Middle frontal gyrus (tissue), 1 donor: ENCODE data around the gene DCAF12.

ENCODE experiments used
- DNase-seq: peaks from one replicate; pipeline ENCODE4 v3.0.0-alpha.2; 2015; ENCODE audit warnings: low spot score; ENCODE audit errors: extremely low spot score

The DCAF12 gene

DNA sequence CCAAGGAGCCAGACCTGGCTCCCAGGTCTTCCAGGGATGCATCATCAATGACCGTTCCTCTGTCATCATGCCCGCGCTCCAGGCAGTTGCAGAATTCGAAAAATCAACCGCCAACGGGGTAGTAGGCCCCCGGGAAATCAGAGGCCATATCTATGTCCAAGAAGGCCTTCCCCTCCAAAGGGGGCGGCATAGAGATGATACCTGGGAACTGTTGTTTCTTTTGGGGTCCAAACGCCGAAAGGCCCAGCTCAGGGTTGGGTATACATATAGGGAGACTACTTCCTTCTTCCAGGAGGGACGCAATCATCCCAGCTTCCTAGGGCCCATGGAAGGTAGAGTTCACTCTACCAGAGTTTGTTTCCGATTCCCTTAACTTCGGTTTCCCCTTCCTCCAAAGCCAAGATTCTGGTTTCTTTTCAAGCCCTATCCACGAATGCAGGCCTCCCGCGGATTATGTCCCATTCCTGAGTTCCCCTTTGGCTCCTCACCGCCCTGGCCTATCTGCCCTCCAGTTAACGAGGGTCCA, 754 bp downstream of the DCAF12 start:
- no peak for DNase-seq

DNA sequence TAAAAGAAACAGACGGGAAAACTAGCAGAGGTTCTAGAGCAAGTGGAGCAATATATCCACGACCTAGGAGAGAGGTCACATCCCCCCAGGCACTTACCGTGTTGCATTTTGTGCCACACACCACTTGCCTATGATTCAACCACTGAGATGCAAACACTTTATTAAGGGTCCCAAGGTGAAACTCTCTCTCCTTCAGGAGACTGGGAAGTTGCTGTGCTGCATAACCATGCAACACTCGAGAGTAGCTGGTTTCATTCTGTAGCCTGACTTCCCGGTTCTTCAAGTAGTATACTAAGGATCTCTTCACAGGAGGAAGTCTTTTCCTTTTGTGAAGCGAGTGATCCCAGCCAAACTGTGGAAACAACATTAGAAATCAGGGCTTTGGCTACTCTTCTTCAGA, 1.6 kb downstream of the DCAF12 start:
- DNase-seq: no peak

DNA sequence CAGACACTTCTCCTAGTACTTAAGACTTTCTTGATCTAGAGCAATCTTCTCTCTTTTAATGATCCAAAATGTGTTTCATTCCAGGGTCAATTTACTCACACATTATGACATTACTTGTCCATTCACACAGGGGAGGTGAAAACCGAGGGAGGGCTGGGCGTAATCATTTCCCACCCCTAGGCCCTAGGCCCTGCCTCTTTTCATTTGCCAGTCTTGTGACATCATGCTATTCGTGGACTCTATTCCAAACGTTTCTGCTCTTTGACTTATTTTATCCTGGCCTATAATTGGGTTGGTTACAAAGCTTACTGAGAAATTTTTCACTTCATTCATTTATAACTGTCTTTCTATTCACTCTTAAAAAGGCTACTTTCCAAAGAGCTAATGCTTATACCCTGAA, 2.4 kb downstream of the DCAF12 start:
- no peak for DNase-seq

GRCh38 chr9:34123682-34124081, 2.8 kb downstream of the DCAF12 start:
- no peak for DNase-seq

DNA sequence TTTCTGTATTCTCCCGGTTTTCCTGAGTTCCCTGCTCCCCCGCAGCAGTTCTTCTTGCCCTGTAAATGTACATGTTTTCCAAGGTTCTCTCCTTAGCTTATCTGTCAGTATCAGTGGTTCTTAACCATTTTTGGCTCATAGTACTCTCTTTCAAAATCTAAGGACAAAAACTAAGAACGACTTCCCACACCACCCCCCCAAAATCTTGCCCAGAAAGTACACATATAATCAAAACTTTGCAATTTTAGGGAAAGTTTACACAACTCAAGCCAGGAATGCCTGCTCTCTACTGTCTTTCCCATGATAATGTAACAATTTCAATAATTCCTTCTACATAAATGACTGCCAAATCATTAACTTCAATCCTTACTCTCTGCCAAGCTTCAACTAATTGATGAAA, 4.5 kb downstream of the DCAF12 start:
- no peak for DNase-seq

DNA sequence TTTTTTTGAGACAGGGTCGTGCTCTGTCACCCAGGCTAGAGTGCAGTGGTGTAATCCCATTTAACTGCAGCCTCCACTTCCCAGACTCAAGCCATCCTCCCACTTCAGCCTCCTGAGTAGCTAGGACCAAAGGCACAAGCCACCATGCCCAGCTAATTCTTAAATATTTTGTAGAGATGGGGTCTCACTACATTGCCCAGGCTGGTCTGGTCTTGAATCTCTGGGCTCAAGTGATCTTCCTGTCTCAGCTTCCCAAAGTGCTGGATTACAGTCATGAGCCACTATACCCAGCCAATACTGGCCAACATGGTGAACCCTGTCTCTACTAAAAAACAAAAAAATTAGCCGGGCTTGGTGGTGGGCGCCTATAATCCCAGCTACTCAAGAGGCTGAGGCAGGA, 6.8 kb downstream of the DCAF12 start:
- DNase-seq: no peak

DNA sequence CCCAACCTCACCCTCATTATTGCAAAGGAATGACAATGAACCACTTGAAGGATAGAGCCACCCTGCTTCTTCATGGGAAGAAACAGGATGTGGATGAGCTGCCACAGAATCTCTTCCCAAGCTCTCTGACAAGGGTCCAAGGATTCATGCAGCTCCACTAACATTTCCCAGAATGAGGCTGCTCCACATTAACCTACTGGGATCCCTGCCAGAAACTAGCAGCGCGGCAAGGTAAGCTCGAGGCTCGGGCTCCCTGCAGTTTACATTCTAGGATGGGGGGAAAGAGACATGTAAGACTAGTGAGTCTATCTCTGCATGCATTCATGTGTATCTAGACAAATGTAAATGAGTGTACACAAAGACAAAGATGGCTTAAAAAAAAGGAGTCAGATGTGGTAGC, 12.1 kb downstream of the DCAF12 start:
- no peak for DNase-seq

- DNase-seq: no peak
Measured at GRCh38 chr9:34106110-34106509, 20.4 kb downstream of the DCAF12 start.

DNA sequence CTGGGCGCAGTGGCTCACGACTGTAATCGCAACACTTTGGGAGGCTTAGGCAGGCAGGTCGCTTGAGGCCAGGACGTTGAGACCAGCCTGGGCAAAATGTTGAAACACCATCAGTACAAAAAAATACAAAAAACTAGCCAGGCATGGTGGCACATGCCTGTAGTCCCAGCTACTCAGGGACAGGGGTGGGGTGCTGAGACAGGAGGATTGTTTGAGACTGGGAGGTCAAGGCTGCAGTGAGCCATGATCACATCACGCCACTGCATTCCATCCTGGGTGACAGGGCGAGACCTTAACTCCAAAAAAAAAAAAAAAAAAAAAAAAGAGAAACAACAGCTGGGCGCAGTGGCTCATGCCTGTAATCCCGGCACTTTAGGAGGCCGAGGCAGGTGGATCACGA, 23.7 kb downstream of the DCAF12 start:
- no peak for DNase-seq

DNA sequence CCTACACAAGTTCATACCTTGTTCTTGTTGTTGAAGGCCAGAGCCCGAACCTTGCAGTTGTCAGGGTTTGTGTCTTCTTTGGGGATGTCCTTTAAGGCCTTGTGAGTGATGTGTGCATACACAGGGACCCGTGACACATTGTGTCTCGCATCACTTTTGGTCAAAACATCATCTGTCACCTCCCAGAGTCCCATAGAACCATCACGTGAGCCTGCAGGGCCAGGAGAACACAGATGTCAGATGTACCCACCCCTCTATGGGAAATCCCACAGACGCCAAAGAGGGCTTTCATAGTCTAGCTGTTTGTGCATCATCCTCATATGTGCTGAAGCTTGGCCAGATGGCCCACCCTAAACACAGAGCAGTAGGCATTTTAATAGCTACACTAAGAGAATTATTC, 28.2 kb downstream of the DCAF12 start:
- DNase-seq: no peak

DNA sequence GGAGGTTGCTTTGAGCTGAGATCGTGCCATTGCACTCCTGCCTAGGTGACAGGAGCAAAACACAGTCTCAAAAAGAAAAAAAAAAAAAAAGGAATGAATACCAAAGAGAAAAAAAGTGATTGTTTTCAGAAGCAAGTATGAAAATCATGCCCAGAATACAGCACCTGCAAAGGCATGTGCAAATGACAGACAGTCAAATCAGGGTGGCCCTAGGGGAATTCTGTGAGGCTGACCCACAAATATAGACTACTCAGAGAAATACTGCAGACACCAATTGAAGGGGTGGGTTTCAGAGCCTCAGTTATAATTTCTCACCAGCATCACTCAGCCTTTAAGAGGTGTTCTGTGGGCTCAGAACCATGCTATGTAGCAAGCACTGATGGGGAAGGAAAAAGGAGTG, 28.6 kb downstream of the DCAF12 start:
- no peak for DNase-seq

GRCh38 chr9:34096751-34097150, 29.7 kb downstream of the DCAF12 start:
- no peak for DNase-seq

- DNase-seq: no peak
Measured at GRCh38 chr9:34093578-34093977, 32.9 kb downstream of the DCAF12 start.

- DNase-seq: no peak
Measured at GRCh38 chr9:34089311-34089710, 37.2 kb downstream of the DCAF12 start.

DNA sequence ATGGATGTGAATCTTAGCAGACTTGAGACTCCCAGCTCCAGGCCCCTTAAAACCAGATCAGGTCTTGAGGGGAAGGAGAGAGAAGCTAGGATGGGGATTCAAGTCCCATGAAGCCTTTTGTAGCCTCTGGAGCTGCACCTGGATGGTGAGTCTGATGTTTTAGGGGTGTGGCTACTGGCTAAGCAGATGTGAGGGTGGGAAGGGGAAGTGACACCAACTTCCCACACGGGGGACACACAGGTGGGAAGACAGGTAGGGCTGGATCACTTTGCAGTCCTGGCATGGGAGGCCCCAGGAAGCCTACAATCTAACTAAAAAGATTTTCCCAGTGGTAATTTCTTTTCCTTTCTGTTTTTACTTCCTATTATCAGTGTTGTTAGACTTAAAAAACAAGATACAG, 39.1 kb downstream of the DCAF12 start:
- no peak for DNase-seq

DNA sequence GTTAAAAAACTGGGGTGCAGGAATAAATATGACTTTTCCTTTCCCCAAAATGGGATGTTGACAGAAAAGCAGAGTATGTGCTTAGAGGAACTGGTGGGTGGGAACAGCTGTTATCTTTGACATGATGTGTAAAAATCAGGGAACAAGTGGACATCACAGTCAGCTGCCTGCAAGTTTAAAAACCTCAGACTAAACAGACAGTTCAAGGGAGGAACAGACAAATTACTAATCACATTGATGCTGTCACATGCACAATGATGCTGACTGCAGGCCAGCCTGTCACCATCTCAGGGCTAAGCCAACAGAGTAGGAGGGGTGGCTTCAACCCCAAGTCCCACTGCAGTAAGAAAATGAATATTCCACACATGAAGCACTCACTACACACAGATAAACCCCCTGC, 39.6 kb downstream of the DCAF12 start:
- DNase-seq: no peak

DNA sequence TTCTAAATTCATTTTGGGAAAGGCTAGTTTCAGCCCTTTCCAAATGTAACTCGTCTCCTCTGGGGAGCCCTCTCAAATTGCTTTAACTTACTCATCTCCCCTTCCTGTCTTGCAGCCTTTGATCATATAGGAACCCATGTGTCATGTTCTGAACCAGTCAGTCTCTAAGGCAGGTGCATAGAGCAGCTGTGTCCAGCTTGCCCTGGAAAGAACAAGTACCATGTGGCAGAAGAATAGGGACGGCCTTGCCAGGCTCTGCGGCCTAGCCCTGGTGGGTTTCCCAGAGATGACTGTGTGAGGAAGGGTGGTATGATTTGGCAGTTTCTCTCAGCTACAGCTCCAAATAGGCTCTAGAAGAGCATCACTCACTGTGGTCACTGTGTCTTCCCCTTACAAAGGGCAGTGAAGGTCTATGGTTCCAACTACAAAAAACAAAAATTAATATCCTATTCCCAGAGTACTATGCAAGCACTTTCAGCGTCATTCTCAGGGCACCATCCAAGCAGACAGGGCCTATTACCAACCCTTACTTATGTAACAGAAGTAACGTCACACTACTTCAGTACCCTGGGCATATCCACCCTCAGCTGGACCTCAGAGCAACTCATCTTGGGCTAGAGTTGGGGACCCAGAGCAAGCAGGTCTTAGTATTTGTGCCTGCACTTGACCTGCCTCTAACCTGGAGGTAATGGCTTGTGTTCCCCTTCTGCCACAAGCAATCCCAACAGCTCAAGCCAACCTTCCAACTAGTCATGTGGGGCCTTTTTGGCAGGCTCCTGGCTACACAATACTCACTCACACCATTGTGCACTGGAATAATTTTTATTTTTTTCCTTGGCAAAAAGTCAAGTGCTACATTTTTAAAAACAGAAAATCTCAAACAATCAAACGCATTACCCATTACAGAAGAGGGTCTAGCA, 40.7 kb downstream of the DCAF12 start:
- DNase-seq: no peak

DNA sequence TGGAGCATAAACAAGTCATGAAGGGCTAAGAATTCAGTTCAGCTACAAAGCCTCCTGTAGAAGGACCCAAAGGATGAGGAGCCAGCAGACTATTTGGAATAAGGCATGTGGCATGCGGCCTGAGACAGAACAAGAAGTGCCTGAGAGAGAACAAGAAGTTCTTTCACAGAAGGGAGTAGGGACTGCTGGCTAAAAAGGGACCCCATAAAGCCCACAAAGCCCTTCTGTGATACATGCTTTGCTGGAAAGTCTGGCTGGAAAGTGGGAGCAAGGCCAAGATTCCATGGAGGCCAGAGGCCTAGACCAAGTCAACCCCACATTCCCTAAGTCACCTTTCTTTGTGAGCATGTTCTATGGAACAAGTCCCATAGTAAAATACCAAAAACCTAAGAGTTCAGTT, 41.9 kb downstream of the DCAF12 start:
- no peak for DNase-seq

DNA sequence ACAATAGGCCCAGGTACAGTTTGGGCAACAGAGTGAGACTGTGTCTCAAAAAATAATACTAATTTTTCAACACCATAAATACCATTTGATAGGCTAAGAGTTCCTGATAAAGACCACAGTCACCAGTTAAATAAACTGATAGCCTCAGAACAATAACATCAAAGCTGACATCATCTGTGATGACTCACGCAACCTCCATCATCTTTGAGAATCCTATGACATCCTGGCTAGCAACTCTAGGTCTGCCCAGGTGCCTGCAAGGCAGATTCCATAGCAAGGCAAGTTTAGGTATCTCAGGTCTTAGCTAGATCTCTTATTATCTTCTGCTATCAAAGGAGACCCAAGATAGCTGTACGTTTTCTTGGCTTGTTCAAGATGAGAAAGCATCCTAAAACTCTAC, 47.3 kb downstream of the DCAF12 start:
- DNase-seq: no peak

- no peak for DNase-seq
Measured at GRCh38 chr9:34072868-34073590, 53.5 kb downstream of the DCAF12 start.

DNA sequence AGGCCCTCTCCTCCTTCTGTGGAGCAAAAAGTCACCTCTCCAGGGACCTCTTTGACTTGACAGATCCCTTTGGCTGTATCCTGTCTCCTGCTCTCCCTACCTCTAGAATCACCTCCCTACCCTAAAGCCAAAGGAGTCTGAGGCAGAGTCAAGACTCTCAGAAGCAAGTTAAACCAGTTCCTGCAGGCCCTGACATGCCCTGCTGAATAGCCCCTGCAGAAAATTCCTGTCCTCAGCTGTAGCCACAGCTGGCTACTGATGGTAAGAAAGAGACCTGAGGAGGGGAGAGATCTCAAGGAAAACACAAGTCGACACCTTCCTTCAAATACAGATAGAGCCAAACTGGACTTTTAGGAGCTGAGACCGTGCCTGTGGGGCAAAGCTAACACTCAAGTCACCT, 54.1 kb downstream of the DCAF12 start:
- DNase-seq: no peak

GRCh38 chr9:34070606-34071324, 55.7 kb downstream of the DCAF12 start:
- no peak for DNase-seq
